ENCODE data around the gene KLRG1. TPM values are rescaled to one million over a fixed set of nuclear protein-coding genes. Genes with fewer than 3 reads are reported as not detected.

Gene KLRG1
- total RNA-seq, 2 donors from 2014 or later = 3.0 to 5.9 TPM

DNA sequence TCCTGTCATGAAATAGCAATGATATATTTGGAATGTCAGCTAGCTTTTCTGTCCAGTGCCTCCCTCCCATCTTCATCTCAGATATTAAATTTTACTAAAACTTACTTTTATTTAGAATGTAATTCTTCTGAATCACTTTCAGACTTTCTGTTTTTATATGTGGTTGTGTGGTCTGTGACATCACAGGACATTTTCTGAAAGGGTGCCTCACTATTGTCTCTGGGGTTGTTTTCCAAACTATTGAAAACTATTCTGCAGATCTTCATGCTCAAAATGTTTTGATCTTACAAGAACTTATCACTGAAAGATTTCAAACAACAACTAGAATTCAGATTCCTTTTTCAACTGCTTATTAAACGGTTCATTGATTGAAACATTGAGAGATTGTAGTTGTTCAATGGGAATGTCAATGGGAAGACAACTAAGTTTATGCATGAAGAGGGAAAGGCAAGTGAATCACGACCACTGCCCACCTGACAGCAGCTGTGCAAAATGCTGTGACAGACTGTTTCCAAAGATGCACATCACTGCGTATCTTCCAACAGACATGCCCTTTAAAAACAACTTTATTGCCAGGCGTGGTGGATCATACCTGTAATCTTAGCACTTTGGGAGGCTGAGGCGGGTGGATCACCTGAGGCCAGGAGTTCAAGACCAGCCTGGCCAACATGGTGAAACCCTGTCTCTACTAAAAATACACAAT lies 51.3 kb downstream of the KLRG1 start:
- no peaks in the 10 kb centered on the region for H3K27me3 ChIP-seq (replicated peaks; ENCODE audit: insufficient read depth)
- H3K4me1 ChIP-seq (ENCODE audit: control insufficient read depth in 1 of 2, low read depth in 2 of 2) = peaks cover 0 to 9% of the 10 kb centered on the region in 2 donors
- H3K27ac ChIP-seq = no peak overlapping the region
- ATAC-seq (ENCODE audit: insufficient number of reproducible peaks, low FRiP score, low read depth) (no peak), DNase-seq (ENCODE audit: low spot score) (no peak)
- TF ChIP-seq, protein P1, sequence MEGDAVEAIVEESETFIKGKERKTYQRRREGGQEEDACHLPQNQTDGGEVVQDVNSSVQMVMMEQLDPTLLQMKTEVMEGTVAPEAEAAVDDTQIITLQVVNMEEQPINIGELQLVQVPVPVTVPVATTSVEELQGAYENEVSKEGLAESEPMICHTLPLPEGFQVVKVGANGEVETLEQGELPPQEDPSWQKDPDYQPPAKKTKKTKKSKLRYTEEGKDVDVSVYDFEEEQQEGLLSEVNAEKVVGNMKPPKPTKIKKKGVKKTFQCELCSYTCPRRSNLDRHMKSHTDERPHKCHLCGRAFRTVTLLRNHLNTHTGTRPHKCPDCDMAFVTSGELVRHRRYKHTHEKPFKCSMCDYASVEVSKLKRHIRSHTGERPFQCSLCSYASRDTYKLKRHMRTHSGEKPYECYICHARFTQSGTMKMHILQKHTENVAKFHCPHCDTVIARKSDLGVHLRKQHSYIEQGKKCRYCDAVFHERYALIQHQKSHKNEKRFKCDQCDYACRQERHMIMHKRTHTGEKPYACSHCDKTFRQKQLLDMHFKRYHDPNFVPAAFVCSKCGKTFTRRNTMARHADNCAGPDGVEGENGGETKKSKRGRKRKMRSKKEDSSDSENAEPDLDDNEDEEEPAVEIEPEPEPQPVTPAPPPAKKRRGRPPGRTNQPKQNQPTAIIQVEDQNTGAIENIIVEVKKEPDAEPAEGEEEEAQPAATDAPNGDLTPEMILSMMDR (IDR thresholded peaks at IDR 0.05) = no peak
- no peaks in the 10 kb centered on the region for H3K9me3 ChIP-seq
- H3K36me3 ChIP-seq = no peaks in the 10 kb centered on the region
- H3K4me3 ChIP-seq = no peak overlapping the region

DNA sequence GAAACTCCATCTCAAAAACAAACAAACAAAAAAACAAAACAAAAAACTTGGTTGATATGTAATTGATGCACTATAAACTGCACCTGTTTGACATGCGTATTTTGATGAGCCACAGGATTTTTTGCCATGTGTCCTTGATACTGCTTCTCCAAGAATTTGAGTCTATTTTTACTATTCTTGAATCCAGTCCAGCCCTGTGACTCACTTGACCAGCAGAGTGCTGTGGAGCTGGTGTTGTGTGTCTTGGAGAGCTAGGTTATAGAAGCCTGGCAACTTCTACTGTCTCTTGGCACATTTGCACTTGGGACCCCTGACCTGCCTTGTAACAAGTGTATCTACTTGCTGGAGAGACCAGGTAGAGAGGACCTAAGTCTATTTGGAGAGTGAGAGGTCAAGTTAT lies 52.0 kb downstream of the KLRG1 start:
- H3K36me3 ChIP-seq = no peaks in the 10 kb centered on the region
- no peaks in the 10 kb centered on the region for H3K9me3 ChIP-seq
- no peak for DNase-seq (ENCODE audit: low spot score)
- H3K27me3 ChIP-seq (replicated peaks; ENCODE audit: insufficient read depth) = no peaks in the 10 kb centered on the region
- ATAC-seq (ENCODE audit: insufficient number of reproducible peaks, low FRiP score, low read depth) = no peak
- TF ChIP-seq, protein P1 (IDR thresholded peaks at IDR 0.05) = no peak
- no peak overlapping the region for H3K4me3 ChIP-seq
- peaks cover 0 to 9% of the 10 kb centered on the region in 2 donors for H3K4me1 ChIP-seq (ENCODE audit: control insufficient read depth in 1 of 2, low read depth in 2 of 2)
- H3K27ac ChIP-seq = no peak overlapping the region

DNA sequence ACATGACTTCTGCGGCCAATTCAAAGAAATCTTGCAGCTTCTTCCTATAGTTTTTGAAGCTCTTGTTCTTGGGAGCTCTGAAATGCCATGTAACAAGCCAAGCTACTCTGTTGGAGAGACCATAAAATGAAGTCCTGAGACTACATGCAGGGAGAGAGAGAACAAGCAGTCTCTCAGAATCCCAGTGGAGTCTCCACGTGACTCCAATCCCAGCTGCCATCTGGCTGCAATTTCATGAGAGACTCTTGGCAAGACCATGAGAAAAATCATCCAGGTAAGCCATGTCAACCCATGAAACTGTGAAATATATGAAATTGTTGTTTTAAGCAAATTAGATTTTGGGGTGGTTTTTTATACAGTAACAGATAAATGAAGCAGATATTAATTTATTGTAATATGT lies 54.4 kb downstream of the KLRG1 start:
- Histone ChIP-seq H3K4me1 (ENCODE audit: control insufficient read depth in 1 of 2, low read depth in 2 of 2) (peaks cover 0 to 9% of the 10 kb centered on the region in 2 donors), H3K27me3 (replicated peaks; ENCODE audit: insufficient read depth) (no peaks in the 10 kb centered on the region)

DNA sequence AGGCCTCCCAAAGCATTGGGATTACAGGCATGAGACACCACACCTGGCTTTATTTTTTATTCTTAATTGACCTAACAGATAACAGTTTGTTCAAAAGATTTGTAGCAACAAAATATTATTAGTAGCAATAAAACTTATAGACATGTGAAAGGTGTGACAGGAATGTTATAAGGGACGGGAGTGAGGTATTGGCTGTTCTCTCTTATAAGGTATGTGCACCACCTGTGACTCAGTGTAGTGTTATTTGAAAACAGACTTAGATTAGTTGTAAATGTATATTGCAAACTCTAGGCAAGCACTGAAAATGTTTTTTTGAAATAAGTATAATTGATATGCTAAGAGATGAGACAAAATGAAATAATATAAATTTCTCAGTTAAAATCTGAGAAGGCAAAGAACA lies 57.8 kb downstream of the KLRG1 start:
- no peaks in the 10 kb centered on the region for H3K4me1 ChIP-seq (ENCODE audit: control insufficient read depth in 1 of 2, low read depth in 2 of 2)
- no peaks in the 10 kb centered on the region for H3K9me3 ChIP-seq
- no peak overlapping the region for H3K27ac ChIP-seq
- no peak overlapping the region for H3K4me3 ChIP-seq
- H3K36me3 ChIP-seq = no peaks in the 10 kb centered on the region
- ATAC-seq (ENCODE audit: insufficient number of reproducible peaks, low FRiP score, low read depth) (no peak), DNase-seq (ENCODE audit: low spot score) (no peak)
- TF ChIP-seq, protein P1 (IDR thresholded peaks at IDR 0.05) = no peak
- no peaks in the 10 kb centered on the region for H3K27me3 ChIP-seq (replicated peaks; ENCODE audit: insufficient read depth)

More for the DNA sequence above, 54.4 kb downstream of the KLRG1 start:
- Histone ChIP-seq H3K4me3 (no peak overlapping the region), H3K36me3 (no peaks in the 10 kb centered on the region), H3K9me3 (no peaks in the 10 kb centered on the region), H3K27ac (no peak overlapping the region)
- ATAC-seq (ENCODE audit: insufficient number of reproducible peaks, low FRiP score, low read depth) = no peak
- no peak for DNase-seq (ENCODE audit: low spot score)
- TF ChIP-seq, protein P1 (IDR thresholded peaks at IDR 0.05) = no peak

DNA sequence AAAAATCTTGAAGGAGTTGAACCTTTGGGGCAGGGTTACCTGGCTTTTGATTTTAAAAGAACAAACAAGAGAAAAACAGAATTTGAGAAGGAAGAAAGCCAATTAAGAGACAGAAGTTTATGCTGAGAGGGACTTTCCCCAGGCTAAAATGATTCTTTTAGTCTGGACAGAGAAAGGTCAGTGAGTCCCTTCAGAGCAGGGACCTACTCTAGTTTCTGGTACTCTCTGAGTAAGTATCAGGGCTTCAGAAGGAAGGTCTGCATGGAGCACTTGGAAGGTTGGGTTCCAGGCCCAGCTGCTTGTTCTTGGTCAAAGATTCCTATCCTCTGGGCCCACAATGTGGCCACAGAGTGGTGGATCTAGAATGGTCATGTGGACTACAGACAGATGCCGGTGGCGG lies 59.6 kb downstream of the KLRG1 start:
- ATAC-seq (ENCODE audit: insufficient number of reproducible peaks, low FRiP score, low read depth) (no peak), DNase-seq (ENCODE audit: low spot score) (no peak)

More for the DNA sequence above, 59.6 kb downstream of the KLRG1 start:
- H3K27ac ChIP-seq = no peak overlapping the region
- no peaks in the 10 kb centered on the region for H3K36me3 ChIP-seq
- no peaks in the 10 kb centered on the region for H3K9me3 ChIP-seq
- no peaks in the 10 kb centered on the region for H3K27me3 ChIP-seq (replicated peaks; ENCODE audit: insufficient read depth)
- no peaks in the 10 kb centered on the region for H3K4me1 ChIP-seq (ENCODE audit: control insufficient read depth in 1 of 2, low read depth in 2 of 2)
- TF ChIP-seq, protein P1 (IDR thresholded peaks at IDR 0.05) = no peak
- H3K4me3 ChIP-seq = no peak overlapping the region
